ENCODE data around the gene NOS1AP.
A peak's percentile ranks its signal among the peaks of the same experiment; 100 is the strongest.

NOS1AP gene

DNA sequence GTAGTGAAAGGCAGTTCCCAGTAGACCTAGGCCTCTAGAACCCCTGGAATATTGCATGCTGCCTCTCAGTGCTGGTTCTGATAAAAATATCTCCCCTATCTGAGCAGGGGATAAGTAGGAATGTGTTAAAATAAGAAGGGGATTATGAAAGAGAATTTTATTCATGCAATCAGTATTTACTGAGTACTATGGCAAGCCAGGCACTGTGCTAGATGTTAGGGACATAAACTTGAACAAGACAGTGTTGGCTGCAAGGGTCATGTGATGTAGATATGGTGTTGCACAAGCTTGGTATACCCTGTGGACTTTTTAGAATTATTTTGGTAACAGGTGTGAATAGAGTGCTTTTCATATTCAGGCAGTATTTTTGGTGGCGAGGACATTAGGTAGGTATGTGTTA is 23.6 kb downstream of the NOS1AP start:
- H3K79me2 ChIP-seq (ENCODE audit: insufficient read depth, low read length): no peaks in the 10 kb centered on the region
- no peaks in the 10 kb centered on the region for H3K9me2 ChIP-seq (replicated peaks; ENCODE audit: low read depth, low read length)

GRCh38 chr1:162094271-162094670 is 24.8 kb downstream of the NOS1AP start:
- Histone ChIP-seq H3K4me3 (ENCODE audit: low read length, poor library complexity, severe bottlenecking) (no peak overlapping the region), H3K9me2 (replicated peaks; ENCODE audit: low read depth, low read length) (no peaks in the 10 kb centered on the region), H3K27me3 (ENCODE audit: insufficient read depth, low read length, poor library complexity, severe bottlenecking) (no peaks in the 10 kb centered on the region), H2AFZ (ENCODE audit: low read length) (no peak overlapping the region), H3K4me2 (ENCODE audit: low read depth, low read length, poor library complexity, severe bottlenecking) (no peak overlapping the region), H3K9me3 (ENCODE audit: insufficient read depth, low read depth, low read length) (no peaks in the 10 kb centered on the region), H3K4me1 (ENCODE audit: insufficient read depth, low read length, poor library complexity, severe bottlenecking) (peaks cover 11% of the 10 kb centered on the region), H4K20me1 (ENCODE audit: insufficient read depth, low read length, poor library complexity, severe bottlenecking) (no peaks in the 10 kb centered on the region), H3K36me3 (ENCODE audit: insufficient read depth, low read length) (no peaks in the 10 kb centered on the region), H3K79me2 (ENCODE audit: insufficient read depth, low read length) (no peaks in the 10 kb centered on the region), H3K9ac (ENCODE audit: low read depth, low read length, poor library complexity, severe bottlenecking) (peak overlapping the region; percentile 16), H3F3A (ENCODE audit: low read depth) (no peaks in the 10 kb centered on the region)
- no peak for TF ChIP-seq CTCF (conservative IDR thresholded peaks at IDR 0.05; ENCODE audit: low read length)
- no peak for TF ChIP-seq EZH2phosphoT487 (IDR thresholded peaks at IDR 0.05; ENCODE audit: borderline replicate concordance)

More for the DNA sequence above, 23.6 kb downstream of the NOS1AP start:
- Histone ChIP-seq H3K4me3 (ENCODE audit: low read length, poor library complexity, severe bottlenecking) (no peak overlapping the region), H3K36me3 (ENCODE audit: insufficient read depth, low read length) (no peaks in the 10 kb centered on the region), H3K4me2 (ENCODE audit: low read depth, low read length, poor library complexity, severe bottlenecking) (no peak overlapping the region), H2AFZ (ENCODE audit: low read length) (no peak overlapping the region), H3K9me3 (ENCODE audit: insufficient read depth, low read depth, low read length) (no peaks in the 10 kb centered on the region), H3K4me1 (ENCODE audit: insufficient read depth, low read length, poor library complexity, severe bottlenecking) (peaks cover 11% of the 10 kb centered on the region), H3K27me3 (ENCODE audit: insufficient read depth, low read length, poor library complexity, severe bottlenecking) (no peaks in the 10 kb centered on the region), H3K9ac (ENCODE audit: low read depth, low read length, poor library complexity, severe bottlenecking) (no peak overlapping the region), H3F3A (ENCODE audit: low read depth) (no peaks in the 10 kb centered on the region), H4K20me1 (ENCODE audit: insufficient read depth, low read length, poor library complexity, severe bottlenecking) (no peaks in the 10 kb centered on the region)
- TF ChIP-seq EZH2phosphoT487 (IDR thresholded peaks at IDR 0.05; ENCODE audit: borderline replicate concordance): no peak
- TF ChIP-seq CTCF (conservative IDR thresholded peaks at IDR 0.05; ENCODE audit: low read length): no peak

GRCh38 chr1:162094723-162095122 is 25.2 kb downstream of the NOS1AP start:
- Histone ChIP-seq H3K79me2 (ENCODE audit: insufficient read depth, low read length) (no peaks in the 10 kb centered on the region), H3K36me3 (ENCODE audit: insufficient read depth, low read length) (no peaks in the 10 kb centered on the region), H3F3A (ENCODE audit: low read depth) (no peaks in the 10 kb centered on the region), H3K4me3 (ENCODE audit: low read length, poor library complexity, severe bottlenecking) (no peak overlapping the region), H2AFZ (ENCODE audit: low read length) (no peak overlapping the region), H4K20me1 (ENCODE audit: insufficient read depth, low read length, poor library complexity, severe bottlenecking) (no peaks in the 10 kb centered on the region), H3K4me1 (ENCODE audit: insufficient read depth, low read length, poor library complexity, severe bottlenecking) (peaks cover 11% of the 10 kb centered on the region), H3K9ac (ENCODE audit: low read depth, low read length, poor library complexity, severe bottlenecking) (peak overlapping the region; percentile 16), H3K4me2 (ENCODE audit: low read depth, low read length, poor library complexity, severe bottlenecking) (no peak overlapping the region), H3K27me3 (ENCODE audit: insufficient read depth, low read length, poor library complexity, severe bottlenecking) (no peaks in the 10 kb centered on the region), H3K9me3 (ENCODE audit: insufficient read depth, low read depth, low read length) (no peaks in the 10 kb centered on the region), H3K9me2 (replicated peaks; ENCODE audit: low read depth, low read length) (no peaks in the 10 kb centered on the region)
- TF ChIP-seq EZH2phosphoT487 (IDR thresholded peaks at IDR 0.05; ENCODE audit: borderline replicate concordance) (no peak), CTCF (conservative IDR thresholded peaks at IDR 0.05; ENCODE audit: low read length) (no peak)
